HG03139 (cell line): ENCODE results near the gene MAP2K7.
"Not testable (repeated sequence)": the region's sequence is repeated elsewhere in the genome, so short reads cannot be mapped to it uniquely, and the experiment has no call there.

Experiments used
- ATAC-seq: cut with Tn5 transposase; IDR thresholded peaks from one replicate; pipeline ENCODE4 v1.9.1; 2021; ENCODE audit not compliant: unreplicated experiment

Gene MAP2K7

DNA sequence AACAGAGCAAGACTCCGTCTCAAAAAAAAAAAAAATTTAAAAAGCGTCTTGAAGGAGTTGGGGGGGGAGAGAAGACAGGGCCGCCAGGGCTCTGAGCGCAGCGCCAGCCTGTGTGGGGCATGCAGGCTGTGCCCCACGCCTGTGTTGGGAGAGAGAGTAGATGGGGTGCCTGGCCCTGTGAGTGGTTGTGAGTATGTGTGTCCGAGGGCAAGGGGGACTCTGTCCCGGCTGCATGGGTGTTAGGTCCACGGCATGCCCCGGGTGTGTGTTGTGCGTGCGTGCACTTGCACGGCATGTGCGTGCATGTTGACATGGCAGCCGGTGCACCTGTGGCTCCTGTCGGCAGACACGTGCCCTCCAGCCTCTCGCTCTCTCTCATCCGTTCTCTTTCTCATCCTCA, 3.4 kb downstream of the MAP2K7 start:
- ATAC-seq = no peak

DNA sequence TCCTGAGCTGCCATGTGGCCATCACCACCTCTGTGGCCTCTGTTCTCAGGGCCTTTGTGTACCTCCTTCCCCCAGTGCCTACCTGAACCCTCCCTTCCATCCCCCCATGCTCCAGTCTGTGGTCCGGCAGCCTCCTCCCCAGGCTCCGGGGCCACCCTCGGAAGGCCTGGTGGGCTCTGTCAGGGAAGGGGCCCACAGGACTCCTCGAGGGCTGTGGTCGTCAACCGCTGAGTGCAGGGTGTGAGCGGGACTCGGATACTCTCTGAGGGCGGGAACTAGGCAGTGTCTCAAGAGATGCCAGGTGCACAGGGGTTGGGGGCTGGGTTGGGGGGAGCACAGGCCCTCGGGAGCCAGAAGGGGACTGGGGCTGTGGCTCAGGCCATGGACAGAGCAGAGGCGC, 3.9 kb downstream of the MAP2K7 start:
- ATAC-seq = no peak

DNA sequence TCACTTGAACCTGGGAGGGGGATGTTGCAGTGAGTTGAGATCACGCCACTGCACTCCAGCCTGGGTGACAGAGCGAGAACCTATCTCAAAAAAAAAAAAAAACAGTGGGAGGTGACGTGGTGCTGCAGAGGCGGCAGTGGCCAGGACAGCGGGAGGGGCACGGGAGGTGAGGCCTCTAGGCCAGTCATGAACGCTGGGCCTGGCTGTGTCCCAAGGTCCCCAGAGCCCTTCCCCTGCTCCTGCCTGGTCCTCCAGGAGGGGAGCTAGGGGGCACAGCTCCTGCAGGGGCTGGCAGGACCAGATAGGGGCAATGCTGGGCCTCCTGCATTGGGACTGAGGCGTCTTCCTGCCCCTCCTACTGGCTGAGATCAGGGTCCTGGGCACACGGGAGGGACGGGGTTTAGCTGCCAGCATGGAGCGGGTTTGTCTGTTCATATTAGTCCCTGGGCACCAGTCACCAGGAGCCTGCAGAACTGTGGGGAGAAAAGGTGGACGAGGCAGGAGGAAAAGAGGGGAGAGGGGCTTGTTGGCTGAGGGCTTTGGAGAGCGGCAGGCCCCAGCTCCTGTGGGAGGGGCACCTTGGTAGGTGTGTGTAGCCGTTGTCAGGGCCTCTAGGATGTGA, 4.5 kb downstream of the MAP2K7 start:
- no peak for ATAC-seq

DNA sequence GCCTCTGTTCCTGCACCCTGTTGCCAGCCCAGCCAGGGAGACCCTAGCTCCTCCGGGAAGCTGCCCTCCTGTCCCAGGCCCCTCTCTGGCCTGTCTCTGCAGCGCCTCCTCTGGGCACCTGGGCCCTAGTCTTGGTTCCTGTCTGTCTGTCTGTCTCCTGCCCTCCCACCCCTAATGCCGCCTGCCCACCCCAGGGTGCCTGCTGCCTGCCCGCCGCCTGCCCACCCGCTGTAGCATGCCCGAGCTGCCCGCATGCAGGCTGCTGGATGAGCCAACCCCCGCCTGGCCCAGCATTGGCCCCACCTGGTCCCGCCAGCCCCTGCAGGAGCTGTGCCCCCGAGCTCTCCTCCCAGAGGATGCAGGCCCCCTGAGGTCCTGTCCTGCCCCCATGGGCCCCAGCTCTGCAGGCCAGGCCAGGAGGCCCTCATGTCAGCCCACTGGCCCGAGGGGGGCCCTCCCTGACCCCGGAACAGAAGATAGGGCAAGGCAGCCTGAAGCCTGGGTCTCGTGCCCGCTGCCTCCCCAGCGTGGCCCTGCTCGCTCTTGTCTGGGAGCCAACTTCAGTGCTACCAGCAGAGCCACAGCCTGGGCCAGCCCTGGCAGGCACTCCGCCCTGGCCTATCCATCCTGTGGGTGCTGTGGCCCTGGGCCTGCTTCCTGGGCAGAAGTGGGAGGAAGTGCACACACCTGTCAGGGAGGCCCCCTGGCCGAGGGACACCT, 5.2 kb downstream of the MAP2K7 start:
- ATAC-seq = no peak

DNA sequence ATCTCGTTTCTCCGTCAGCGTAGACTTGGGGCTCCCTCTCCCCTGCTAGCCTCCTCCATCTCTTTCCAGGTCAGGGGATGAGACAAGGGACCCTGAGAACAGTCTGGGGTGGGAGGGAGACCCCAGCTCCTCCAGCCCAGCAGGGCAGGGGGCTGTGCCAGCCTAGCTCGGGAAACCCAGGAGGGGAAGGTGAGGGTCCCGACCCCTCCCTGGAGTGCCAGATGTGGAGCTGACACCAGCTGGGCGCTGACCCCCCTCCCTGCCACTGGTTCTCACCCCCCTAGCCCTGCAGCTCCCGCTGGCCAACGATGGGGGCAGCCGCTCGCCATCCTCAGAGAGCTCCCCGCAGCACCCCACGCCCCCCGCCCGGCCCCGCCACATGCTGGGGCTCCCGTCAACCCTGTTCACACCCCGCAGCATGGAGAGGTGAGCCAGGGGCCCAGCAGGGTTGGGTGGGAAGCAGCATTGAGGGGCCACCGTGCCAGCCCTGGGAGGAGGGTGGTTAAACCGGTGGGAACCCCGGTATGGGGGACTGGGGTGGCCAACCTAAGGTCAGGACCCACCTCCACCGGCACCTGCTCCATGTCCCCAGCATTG, 5.9 kb downstream of the MAP2K7 start:
- no peak for ATAC-seq

DNA sequence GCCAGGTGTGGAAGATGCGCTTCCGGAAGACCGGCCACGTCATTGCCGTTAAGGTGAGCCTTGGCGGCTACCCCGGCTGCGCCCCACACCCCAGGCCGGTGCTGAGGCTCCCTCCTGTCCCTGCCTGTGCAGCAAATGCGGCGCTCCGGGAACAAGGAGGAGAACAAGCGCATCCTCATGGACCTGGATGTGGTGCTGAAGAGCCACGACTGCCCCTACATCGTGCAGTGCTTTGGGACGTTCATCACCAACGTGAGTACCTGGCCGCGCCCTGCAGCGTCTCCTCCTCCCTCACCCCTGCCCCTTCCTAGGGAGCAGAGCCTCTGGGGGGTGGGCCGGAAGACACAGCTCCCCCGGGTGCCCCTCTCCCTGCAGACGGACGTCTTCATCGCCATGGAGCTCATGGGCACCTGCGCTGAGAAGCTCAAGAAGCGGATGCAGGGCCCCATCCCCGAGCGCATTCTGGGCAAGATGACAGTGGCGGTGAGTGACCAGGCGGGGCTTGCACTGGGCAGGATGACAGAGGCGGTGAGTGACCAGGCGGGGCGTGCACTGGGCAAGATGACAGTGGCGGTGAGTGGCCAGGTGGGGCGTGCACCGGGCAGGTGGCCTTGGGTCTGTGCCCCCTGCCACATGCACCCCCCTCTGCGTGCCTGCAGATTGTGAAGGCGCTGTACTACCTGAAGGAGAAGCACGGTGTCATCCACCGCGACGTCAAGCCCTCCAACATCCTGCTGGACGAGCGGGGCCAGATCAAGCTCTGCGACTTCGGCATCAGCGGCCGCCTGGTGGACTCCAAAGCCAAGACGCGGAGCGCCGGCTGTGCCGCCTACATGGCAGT, 6.9 kb downstream of the MAP2K7 start:
- no peak for ATAC-seq

DNA sequence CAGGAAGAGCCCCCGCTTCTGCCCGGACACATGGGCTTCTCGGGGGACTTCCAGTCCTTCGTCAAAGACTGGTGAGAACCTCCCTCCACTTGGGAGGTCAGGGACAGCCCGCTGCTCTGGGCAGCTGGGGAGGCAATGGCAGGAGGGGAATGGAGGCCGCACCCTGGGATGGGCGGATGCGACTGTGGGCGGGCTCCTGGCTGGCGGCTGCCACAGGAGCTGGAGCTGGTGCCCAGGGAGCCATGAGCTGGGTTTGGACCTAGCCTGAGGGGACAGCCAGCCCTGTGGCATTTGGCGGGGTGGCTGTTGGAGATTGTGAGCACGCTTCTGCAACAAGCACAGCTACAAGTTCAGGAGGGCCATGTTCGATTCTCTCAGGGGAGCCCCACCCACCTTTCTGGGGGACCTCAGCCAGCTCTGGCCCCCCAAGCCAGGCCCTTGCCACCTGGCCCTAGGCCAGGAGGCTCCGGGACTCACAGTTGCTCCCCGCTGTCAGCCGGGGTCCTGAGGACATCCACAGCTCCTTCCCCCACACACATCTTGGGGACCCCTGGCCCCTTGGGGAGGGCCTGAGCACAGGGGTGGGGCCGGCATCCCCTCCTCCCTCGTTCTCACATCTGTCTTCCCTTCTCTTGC, 7.9 kb downstream of the MAP2K7 start:
- ATAC-seq = no peak

DNA sequence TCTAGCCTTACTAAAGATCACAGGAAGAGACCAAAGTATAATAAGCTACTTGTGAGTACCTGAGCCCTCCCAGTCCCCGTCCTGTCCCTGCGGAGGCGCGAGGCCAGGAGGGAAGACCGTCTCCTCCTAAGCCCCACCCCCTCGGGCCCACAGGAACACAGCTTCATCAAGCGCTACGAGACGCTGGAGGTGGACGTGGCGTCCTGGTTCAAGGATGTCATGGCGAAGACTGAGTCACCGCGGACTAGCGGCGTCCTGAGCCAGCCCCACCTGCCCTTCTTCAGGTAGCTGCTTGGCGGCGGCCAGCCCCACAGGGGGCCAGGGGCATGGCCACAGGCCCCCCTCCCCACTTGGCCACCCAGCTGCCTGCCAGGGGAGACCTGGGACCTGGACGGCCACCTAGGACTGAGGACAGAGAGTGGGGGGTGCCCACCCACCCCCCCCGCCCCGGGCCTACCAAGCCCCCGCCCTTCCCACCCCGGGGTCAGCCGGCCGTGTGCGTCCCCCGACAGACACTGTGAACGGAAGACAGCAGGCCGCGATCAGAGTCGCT, 8.5 kb downstream of the MAP2K7 start:
- no peak for ATAC-seq

DNA sequence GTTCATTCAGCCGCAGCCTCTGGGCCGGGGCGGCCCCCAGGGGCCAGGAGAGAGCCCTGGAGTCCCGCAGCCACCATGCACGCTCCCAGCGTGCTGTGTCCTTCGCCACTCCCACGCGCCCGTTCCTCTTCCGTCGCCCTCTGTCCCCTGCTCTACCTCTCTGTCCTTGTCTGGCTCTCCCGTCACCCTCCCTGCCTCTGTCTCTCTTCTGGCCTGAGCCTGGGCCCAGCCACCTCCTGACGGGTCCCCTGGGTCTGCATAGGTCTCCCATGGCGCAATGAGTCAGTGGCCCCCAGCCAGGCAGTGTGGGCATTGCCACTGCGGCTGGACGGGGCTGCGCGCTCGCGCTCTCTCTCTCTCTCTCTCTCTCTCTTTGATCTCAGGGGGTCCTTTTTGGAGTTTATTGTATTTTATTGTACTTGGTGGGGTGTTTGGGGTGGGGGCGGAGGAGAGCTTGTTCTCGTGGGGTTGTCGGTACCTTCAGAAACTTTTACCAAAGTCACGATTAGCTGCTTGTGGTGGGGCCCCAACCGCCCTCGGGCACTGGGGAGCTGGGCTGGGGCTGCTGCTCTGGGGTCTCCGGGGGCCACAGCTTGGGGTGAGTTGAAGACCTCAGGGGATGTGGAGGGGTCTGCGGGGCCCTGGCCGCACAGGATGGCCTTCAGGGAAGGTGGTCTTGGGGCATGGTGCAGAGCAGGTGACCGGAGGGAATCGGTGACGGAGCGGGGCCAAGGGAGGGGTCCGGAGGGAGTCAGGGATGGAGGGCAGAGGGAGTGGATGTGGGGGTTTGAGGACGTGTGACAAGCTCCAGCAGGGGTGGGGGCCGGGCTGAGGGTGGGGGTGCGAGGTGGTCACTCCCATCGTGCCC, 9.3 kb downstream of the MAP2K7 start:
- ATAC-seq = no peak

DNA sequence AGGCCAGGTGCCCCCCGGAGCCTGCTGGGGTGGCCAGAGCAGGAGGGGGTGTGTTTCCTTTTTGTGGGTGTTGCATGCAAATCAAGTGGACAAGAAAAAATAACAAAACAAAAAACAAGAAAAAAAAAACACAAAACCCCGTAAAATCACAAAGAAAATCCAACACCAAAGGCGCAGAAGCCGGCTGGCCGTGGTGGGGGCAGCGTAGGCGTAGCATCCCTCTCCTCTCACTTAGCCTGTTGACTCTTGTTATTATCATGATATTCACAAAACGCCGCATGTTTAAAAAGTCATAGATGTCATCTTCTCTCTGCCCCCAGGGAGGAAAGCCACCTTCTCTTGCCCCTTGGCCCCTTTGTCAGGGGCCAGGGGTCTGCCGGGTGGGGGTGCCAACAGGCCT, 10.0 kb downstream of the MAP2K7 start:
- no peak for ATAC-seq

DNA sequence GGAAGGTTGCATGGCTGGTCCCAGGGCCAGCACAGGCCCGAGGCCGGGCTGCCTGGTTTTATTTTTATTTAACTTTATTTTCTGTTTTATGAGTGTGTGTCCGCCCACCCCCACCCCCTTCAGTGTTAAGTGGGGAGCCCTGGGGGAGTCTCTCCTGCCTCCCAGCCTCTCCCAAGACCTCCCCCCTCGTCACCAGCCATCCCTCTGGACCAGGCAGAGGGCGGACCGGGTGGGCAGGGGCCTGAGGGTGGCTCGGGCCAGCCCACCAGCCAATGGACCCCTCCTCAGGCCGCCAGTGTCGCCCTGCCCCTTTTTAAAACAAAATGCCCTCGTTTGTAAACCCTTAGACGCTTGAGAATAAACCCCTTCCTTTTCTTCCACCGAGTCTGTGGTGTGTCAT, 10.4 kb downstream of the MAP2K7 start:
- ATAC-seq = no peak

DNA sequence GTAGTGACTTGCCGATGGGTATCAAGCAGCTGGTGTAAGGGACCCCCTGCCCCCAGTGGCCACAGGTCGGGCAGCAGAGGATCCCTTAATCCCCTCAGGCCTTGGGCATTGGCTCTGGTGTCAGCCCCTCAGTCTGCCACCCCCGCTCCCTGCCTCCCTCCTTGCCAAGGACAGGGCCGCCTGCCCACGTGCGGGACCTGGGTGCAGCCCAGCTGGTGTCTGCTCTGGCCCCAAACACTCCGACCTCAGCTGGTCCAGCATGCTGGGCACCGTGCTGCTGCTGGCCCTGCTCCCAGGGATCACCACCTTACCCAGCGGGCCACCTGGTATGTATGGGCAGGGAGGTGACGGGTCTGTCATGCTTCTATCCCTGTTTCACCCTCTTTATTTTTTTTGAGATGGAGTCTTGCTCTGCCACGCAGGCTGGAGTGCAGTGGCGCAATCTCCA, 10.9 kb downstream of the MAP2K7 start, which contains the start of gene TGFBR3L:
TSS of gene TGFBR3L (plus strand) at position 233 of the 448 bp plus-strand sequence.
- no peak for ATAC-seq

DNA sequence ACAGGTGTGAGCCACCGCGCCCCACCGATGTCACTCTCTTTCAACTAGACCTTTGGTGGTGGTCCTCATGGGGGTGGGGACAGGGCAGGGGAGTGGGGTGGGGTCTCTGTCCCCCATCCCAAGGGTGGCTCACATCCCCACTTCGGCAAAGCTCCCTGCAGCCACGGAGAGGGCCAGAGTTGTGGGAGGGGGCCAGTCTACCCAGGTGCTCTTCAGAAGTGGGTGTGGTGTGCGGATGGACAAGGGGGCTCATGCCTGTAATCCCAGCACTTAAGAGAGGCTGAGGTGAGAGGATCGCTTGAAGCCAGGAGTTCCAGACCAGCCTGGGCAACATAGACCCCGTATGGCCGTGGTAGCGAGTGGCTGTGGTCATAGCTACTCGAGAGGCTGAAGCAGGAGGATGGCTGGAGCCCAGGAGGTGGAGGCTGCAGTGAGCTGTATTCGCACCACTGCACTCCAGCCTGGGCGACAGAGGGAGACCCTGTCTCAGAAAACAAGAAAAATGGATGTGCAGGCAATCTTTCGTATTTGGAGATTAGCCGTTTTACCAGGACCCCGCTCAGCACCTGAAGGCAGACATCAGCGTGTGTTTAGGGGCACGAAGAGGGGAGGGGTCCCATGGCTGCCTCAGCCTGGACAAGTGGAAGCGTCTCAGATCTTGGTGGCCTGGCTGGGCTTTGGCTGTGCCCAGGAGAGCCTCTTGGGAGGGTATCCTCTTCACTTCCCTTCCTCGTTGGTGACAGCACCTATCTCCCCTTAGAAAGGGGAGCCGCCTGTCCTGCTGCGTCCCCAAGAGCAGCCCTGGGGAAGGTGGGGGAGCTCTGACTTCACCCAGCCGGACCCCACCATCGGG, 11.8 kb downstream of the MAP2K7 start:
- ATAC-seq = no peak

DNA sequence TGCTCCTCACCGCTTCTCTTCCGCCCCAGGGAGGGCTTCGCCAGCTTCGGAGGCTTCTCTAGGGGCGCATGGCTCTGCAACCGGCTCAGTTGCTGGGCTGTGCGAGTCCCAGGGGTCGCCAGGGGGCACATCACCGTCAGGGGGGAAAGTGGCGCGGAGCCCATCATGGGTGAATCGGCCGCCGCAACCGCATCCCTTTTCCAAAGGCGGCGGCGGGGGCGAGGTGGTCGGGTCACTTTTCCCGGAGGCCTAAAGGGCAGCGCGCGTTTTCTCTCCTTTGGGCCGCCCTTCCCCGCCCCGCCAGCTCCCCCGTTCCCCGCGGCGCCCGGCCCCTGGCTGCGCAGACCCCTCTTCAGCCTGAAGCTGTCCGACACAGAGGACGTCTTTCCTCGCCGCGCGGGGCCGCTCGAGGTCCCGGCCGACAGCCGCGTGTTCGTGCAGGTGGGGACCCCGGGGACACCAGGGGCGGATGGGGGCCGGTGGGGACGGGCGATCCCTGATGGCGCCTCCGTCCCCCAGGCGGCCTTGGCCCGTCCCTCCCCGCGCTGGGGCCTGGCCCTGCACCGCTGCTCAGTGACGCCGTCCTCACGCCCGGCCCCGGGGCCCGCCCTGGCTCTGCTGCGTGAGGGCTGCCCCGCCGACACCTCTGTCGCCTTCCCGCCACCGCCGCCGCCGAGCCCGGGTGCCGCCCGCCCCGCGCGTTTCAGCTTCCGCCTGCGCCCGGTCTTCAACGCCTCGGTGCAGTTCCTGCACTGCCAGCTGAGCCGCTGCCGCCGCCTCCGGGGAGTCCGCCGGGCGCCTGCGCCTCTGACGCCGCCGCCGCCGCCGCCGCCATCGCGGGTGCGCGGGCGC, 12.7 kb downstream of the MAP2K7 start:
- ATAC-seq = no peak

DNA sequence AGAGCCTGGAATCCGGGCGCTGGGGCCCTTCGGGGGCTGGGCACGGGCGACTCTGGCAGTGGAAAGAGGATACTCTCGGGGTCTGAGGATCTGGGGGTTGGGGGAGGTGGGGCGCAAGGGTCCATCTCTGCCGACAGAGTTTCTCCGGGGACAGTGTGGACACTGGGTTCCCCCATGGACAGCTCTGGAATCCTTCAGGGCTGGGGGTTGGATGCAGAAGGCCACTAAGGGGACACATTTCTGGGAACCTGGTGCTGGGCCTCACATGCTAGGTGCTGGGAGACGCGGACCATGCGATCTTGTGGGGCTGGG, 13.2 kb downstream of the MAP2K7 start:
- ATAC-seq = no peak

DNA sequence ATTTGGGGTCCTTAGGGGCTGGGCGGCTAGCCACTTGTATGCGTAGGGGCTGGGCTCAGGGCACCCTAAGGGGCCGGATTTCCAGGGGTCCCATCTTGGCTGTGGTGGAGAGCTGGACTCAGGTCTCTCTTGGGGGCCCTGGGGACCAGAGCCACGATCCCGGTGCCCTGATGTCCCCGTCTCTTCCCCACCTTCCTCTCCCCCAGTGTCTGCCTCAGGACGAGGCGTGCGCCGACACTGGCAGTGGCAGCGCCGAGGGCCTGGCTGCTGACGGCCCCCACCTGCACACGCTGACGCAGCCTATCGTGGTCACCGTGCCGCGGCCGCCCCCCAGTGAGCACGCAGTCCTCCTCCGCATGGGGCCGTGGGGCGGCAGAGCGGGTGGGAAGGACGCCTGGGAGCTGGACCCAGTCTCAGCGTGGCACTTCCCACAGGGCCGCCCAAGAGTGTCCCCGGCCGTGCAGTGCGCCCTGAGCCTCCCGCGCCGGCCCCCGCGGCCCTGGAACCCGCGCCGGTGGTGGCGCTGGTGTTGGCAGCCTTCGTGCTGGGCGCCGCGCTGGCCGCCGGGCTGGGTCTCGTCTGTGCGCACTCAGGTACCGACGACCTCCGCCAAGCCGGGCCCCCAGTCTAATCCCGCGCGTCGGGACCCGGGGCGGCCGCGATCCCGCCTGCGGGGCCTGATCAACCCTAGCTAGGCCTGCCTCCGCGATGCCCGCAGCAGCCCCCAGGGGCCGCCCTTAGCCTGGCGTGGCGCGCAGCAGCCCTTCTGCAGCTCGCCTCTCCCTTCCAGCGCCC, 13.8 kb downstream of the MAP2K7 start:
- no peak for ATAC-seq

DNA sequence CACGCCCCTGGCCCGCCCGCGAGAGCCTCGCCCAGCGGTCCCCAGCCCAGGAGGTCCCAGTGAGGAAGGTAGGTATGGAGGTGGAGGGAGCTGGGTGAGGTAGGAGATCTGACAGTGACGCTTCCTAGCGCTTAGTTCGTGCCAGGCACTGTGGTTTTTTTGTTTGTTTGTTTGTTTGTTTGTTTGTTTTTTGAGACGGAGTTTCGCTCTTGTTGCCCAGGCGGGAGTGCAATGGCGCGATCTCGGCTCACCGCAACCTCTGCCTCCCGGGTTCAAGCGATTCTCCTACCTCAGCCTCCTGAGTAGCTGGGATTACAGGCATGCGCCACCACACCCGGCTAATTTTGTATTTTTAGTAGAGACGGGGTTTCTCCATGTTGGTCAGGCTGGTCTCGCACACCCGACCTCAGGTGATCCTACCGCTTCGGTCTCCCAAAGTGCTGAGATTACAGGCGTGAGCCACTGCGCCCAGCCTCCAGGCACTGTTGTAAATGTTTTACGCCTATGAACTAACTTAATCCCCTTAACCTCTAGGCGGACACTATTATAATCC, 14.5 kb downstream of the MAP2K7 start:
- not testable (repeated sequence) for ATAC-seq
